ENCODE data around the gene NKAIN2. TPM values are rescaled to one million over a fixed set of nuclear protein-coding genes. Genes with fewer than 3 reads are reported as not detected.

NKAIN2 gene
- total RNA-seq, 1 experiment from 2014 or later, result not detected

GRCh38 chr6:124438546-124439065 is 634.9 kb downstream of the NKAIN2 start:
- H3K4me3 ChIP-seq (replicated peaks in 1 of 2; ENCODE audit: low read depth in 1 of 2, low read length in 2 of 2), result no peak overlapping the region
- POLR2A ChIA-PET, result no interaction called here
- no peak overlapping the region for H2AFZ ChIP-seq (ENCODE audit: low read depth, low read length, poor library complexity, severe bottlenecking)
- RAD21 ChIA-PET (ENCODE audit: low non-redundant PET in 1 of 2, low total read pairs in 2 of 2, uncharacterized antibody in 2 of 2, unreplicated experiment in 2 of 2), result no interaction called here
- no TSS peak for BruUV-seq (replicated peaks)
- H3K9ac ChIP-seq (ENCODE audit: low read length), result no peak overlapping the region
- 0 out of 2 replicates have a peak, but pooled peaks cover 4% of the 10 kb centered on the region for H3K27me3 ChIP-seq (ENCODE audit: insufficient read depth, low read length)
- H3K4me2 ChIP-seq (ENCODE audit: low read length), result no peak overlapping the region
- ATAC-seq (no peak), DNase-seq (ENCODE audit: low read depth, low spot score) (no peak)
- H3K4me1 ChIP-seq (ENCODE audit: control insufficient read depth in 1 of 2, insufficient read depth in 2 of 2, low read length in 2 of 2), result no peaks in the 10 kb centered on the region
- no peak for TF ChIP-seq SIN3A (IDR thresholded peaks at IDR 0.05; ENCODE audit: low read depth)
- CTCF ChIA-PET, result no interaction called here
- intact Hi-C loops (cut with micrococcal nuclease), result no loop called here
- no peaks in the 10 kb centered on the region for H3K9me3 ChIP-seq (ENCODE audit: control insufficient read depth in 1 of 2, insufficient read depth in 1 of 2, low read depth in 1 of 2, low read length in 2 of 2)
- H3K27ac ChIP-seq (ENCODE audit: low read depth, low read length), result no peak overlapping the region
- H3K79me2 ChIP-seq (ENCODE audit: insufficient read depth, low read length), result no peaks in the 10 kb centered on the region
- H3K9me2 ChIP-seq (ENCODE audit: insufficient read depth), result no peaks in the 10 kb centered on the region
- H4K20me1 ChIP-seq (ENCODE audit: insufficient read depth), result no peaks in the 10 kb centered on the region
- H3K36me3 ChIP-seq (ENCODE audit: control insufficient read depth in 1 of 2, insufficient read depth in 2 of 2, low read length in 2 of 2), result no peaks in the 10 kb centered on the region

GRCh38 chr6:124441450-124441849 is 637.8 kb downstream of the NKAIN2 start:
- ATAC-seq (no peak), DNase-seq (ENCODE audit: low read depth, low spot score) (no peak)
- Histone ChIP-seq H3K79me2 (ENCODE audit: insufficient read depth, low read length) (no peaks in the 10 kb centered on the region), H3K9ac (ENCODE audit: low read length) (no peak overlapping the region), H3K36me3 (ENCODE audit: control insufficient read depth in 1 of 2, insufficient read depth in 2 of 2, low read length in 2 of 2) (no peaks in the 10 kb centered on the region), H3K4me1 (ENCODE audit: control insufficient read depth in 1 of 2, insufficient read depth in 2 of 2, low read length in 2 of 2) (no peaks in the 10 kb centered on the region), H3K4me2 (ENCODE audit: low read length) (no peak overlapping the region), H3K9me2 (ENCODE audit: insufficient read depth) (no peaks in the 10 kb centered on the region), H2AFZ (ENCODE audit: low read depth, low read length, poor library complexity, severe bottlenecking) (no peak overlapping the region), H3K27me3 (ENCODE audit: insufficient read depth, low read length) (0 out of 2 replicates have a peak, but pooled peaks cover 4% of the 10 kb centered on the region), H3K9me3 (ENCODE audit: control insufficient read depth in 1 of 2, insufficient read depth in 1 of 2, low read depth in 1 of 2, low read length in 2 of 2) (no peaks in the 10 kb centered on the region), H4K20me1 (ENCODE audit: insufficient read depth) (no peaks in the 10 kb centered on the region), H3K4me3 (replicated peaks in 1 of 2; ENCODE audit: low read depth in 1 of 2, low read length in 2 of 2) (no peak overlapping the region), H3K27ac (ENCODE audit: low read depth, low read length) (no peak overlapping the region)
- TF ChIP-seq ZNF274 (IDR thresholded peaks at IDR 0.05; ENCODE audit: low read depth, low read length), result no peak
- TF ChIP-seq FOSL1 (IDR thresholded peaks at IDR 0.05; ENCODE audit: low read depth), result no peak
- ChIA-PET CTCF (no interaction called here), RAD21 (ENCODE audit: low non-redundant PET in 1 of 2, low total read pairs in 2 of 2, uncharacterized antibody in 2 of 2, unreplicated experiment in 2 of 2) (no interaction called here), POLR2A (no interaction called here)
- BruUV-seq (replicated peaks), result no TSS peak
- intact Hi-C loops (cut with micrococcal nuclease), result no loop called here

DNA sequence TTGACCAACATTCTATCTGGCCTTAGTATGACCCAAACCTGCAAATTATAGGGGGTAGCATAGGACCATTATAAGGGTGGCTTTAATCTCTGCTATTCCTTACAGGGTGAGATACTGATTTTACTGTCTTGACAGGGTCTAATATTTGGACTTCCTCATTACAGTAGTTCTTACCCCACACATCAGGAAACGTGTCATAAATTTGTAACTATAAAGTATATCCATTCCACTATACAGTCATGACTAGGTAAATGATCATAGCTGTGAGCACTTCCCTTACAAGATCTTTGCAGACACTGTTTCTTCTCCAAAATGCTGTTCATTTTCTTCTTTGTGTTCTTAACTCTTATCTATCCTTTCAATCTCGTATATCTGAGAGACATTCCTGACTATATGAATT is 639.9 kb downstream of the NKAIN2 start:
- no peaks in the 10 kb centered on the region for H3K4me1 ChIP-seq (ENCODE audit: control insufficient read depth in 1 of 2, insufficient read depth in 2 of 2, low read length in 2 of 2)
- BruUV-seq (replicated peaks), result no TSS peak
- no peak overlapping the region for H3K27ac ChIP-seq (ENCODE audit: low read depth, low read length)
- H3K9me3 ChIP-seq (ENCODE audit: control insufficient read depth in 1 of 2, insufficient read depth in 1 of 2, low read depth in 1 of 2, low read length in 2 of 2), result no peaks in the 10 kb centered on the region
- ChIA-PET RAD21 (ENCODE audit: low non-redundant PET in 1 of 2, low total read pairs in 2 of 2, uncharacterized antibody in 2 of 2, unreplicated experiment in 2 of 2) (no interaction called here), CTCF (no interaction called here), POLR2A (no interaction called here)
- no peaks in the 10 kb centered on the region for H3K79me2 ChIP-seq (ENCODE audit: insufficient read depth, low read length)
- H2AFZ ChIP-seq (ENCODE audit: low read depth, low read length, poor library complexity, severe bottlenecking), result no peak overlapping the region
- H3K36me3 ChIP-seq (ENCODE audit: control insufficient read depth in 1 of 2, insufficient read depth in 2 of 2, low read length in 2 of 2), result no peaks in the 10 kb centered on the region
- TF ChIP-seq, protein P1, sequence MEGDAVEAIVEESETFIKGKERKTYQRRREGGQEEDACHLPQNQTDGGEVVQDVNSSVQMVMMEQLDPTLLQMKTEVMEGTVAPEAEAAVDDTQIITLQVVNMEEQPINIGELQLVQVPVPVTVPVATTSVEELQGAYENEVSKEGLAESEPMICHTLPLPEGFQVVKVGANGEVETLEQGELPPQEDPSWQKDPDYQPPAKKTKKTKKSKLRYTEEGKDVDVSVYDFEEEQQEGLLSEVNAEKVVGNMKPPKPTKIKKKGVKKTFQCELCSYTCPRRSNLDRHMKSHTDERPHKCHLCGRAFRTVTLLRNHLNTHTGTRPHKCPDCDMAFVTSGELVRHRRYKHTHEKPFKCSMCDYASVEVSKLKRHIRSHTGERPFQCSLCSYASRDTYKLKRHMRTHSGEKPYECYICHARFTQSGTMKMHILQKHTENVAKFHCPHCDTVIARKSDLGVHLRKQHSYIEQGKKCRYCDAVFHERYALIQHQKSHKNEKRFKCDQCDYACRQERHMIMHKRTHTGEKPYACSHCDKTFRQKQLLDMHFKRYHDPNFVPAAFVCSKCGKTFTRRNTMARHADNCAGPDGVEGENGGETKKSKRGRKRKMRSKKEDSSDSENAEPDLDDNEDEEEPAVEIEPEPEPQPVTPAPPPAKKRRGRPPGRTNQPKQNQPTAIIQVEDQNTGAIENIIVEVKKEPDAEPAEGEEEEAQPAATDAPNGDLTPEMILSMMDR (IDR thresholded peaks at IDR 0.05 in 2 of 3, conservative IDR thresholded peaks at IDR 0.05 in 1 of 3; ENCODE audit: borderline replicate concordance in 1 of 3, insufficient read depth in 1 of 3, low read depth in 2 of 3, low read length in 2 of 3), result no peak
- TF ChIP-seq TCF7L2 (IDR thresholded peaks at IDR 0.05; ENCODE audit: borderline replicate concordance, extremely low read depth, insufficient read depth, insufficient read length), result no peak
- H3K9ac ChIP-seq (ENCODE audit: low read length), result no peak overlapping the region
- no peaks in the 10 kb centered on the region for H3K9me2 ChIP-seq (ENCODE audit: insufficient read depth)
- DNase-seq (ENCODE audit: low read depth, low spot score), result no peak
- ATAC-seq, result no peak
- no peak overlapping the region for H3K4me2 ChIP-seq (ENCODE audit: low read length)
- no peaks in the 10 kb centered on the region for H4K20me1 ChIP-seq (ENCODE audit: insufficient read depth)
- intact Hi-C loops (cut with micrococcal nuclease), result no loop called here
- H3K27me3 ChIP-seq (ENCODE audit: insufficient read depth, low read length), result 0 out of 2 replicates have a peak, but pooled peaks cover 4% of the 10 kb centered on the region
- no peak overlapping the region for H3K4me3 ChIP-seq (replicated peaks in 1 of 2; ENCODE audit: low read depth in 1 of 2, low read length in 2 of 2)
